AG04449 (cell line): ENCODE results near the gene DSCAM.

Experiments used
- CTCF ChIA-PET: fragments of 350-600 bp; formaldehyde crosslinking; extraction: SDS; loops from one replicate; lab custom pipeline; 2021; ENCODE audit warnings: antibody characterized with exemption; lab: Yijun Ruan, JAX
- POLR2A ChIA-PET: fragments of 400-600, 350-600 bp; formaldehyde crosslinking; extraction: SDS; loops from one replicate; lab custom pipeline; 2020; ENCODE audit warnings: antibody characterized with exemption, inconsistent platforms; lab: Yijun Ruan, JAX
- DNase-seq: peaks from one replicate; pipeline ENCODE4 v3.0.0-alpha.2; 2010; ENCODE audit warnings: low read depth, low spot score
- H3K4me3 ChIP-seq: 2 replicates; pipeline ENCODE4 v1.5.1; 2011; ENCODE audit warnings: low read depth, mild to moderate bottlenecking, control low read depth, low read length
- CTCF ChIP-seq: IDR thresholded peaks from one replicate; pipeline ENCODE4 v1.5.1; 2011; ENCODE audit warnings: mild to moderate bottlenecking, moderate library complexity, low read length, control low read depth, inconsistent platforms; ENCODE audit not compliant: insufficient read depth; ENCODE audit errors: missing control alignments

DSCAM gene

GRCh38 chr21:40208206-40208947 lies 638.6 kb downstream of the DSCAM start:
- no peak for DNase-seq
- POLR2A ChIA-PET: no interaction called here
- CTCF ChIA-PET: no interaction called here

GRCh38 chr21:40200946-40201345 lies 646.0 kb downstream of the DSCAM start:
- ChIA-PET POLR2A (no interaction called here), CTCF (no interaction called here)
- no peak for TF ChIP-seq CTCF
- H3K4me3 ChIP-seq: no peak overlapping the region
- DNase-seq: no peak

More at GRCh38 chr21:40208206-40208947, 638.6 kb downstream of the DSCAM start:
- no peak overlapping the region for H3K4me3 ChIP-seq
- TF ChIP-seq CTCF: no peak

GRCh38 chr21:40200126-40200525 lies 646.8 kb downstream of the DSCAM start:
- H3K4me3 ChIP-seq: no peak overlapping the region
- DNase-seq: no peak
- no peak for TF ChIP-seq CTCF
- POLR2A ChIA-PET: no interaction called here
- CTCF ChIA-PET: no interaction called here

- TF ChIP-seq CTCF: no peak
- CTCF ChIA-PET: no interaction called here
- no peak overlapping the region for H3K4me3 ChIP-seq
- no peak for DNase-seq
- POLR2A ChIA-PET: no interaction called here
These were observed 652.6 kb downstream of the DSCAM start for GRCh38 chr21:40194185-40194980.

GRCh38 chr21:40191616-40192015 lies 655.3 kb downstream of the DSCAM start:
- CTCF ChIA-PET: no interaction called here
- no peak overlapping the region for H3K4me3 ChIP-seq
- no peak for TF ChIP-seq CTCF
- POLR2A ChIA-PET: no interaction called here
- DNase-seq: no peak

- no peak for TF ChIP-seq CTCF
- CTCF ChIA-PET: no interaction called here
These were observed 655.8 kb downstream of the DSCAM start for GRCh38 chr21:40191196-40191595.

More at GRCh38 chr21:40191196-40191595, 655.8 kb downstream of the DSCAM start:
- H3K4me3 ChIP-seq: no peak overlapping the region
- POLR2A ChIA-PET: no interaction called here
- no peak for DNase-seq
